HG03025 (cell line): Measurements from ENCODE around the gene FANCD2.
"Not testable (repeated sequence)": the region's sequence is repeated elsewhere in the genome, so short reads cannot be mapped to it uniquely, and the experiment has no call there.

Source experiments
- ATAC-seq: cut with Tn5 transposase; IDR thresholded peaks from one replicate; pipeline ENCODE4 v1.9.1; 2021; ENCODE audit warnings: mild to moderate bottlenecking, moderate library complexity; ENCODE audit not compliant: unreplicated experiment, low FRiP score

The FANCD2 gene

DNA sequence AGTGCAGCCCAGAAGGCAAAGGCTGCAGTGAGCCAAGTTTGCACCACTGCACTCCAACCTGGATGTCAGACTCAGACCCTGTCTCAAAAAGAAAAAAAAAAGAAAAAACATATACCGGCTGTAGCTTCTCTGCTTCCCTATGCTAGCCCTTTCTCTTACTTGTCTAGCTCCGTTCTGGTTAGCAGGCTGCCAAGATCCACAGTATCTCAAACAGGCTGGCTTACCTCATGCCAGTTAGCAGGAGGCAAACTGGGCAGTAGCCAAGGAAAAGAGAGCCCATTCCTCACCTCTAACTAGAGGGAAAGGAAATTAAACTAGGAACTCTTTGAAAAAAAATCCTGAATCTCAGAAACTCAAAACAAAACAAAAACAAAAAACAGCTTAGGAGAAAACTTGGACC, 65.2 kb downstream of the FANCD2 start:
- ATAC-seq = not testable (repeated sequence)

GRCh38 chr3:10093678-10094077, 67.4 kb downstream of the FANCD2 start:
- no peak for ATAC-seq

- no peak for ATAC-seq
These were observed 72.8 kb downstream of the FANCD2 start for GRCh38 chr3:10099041-10099440.

DNA sequence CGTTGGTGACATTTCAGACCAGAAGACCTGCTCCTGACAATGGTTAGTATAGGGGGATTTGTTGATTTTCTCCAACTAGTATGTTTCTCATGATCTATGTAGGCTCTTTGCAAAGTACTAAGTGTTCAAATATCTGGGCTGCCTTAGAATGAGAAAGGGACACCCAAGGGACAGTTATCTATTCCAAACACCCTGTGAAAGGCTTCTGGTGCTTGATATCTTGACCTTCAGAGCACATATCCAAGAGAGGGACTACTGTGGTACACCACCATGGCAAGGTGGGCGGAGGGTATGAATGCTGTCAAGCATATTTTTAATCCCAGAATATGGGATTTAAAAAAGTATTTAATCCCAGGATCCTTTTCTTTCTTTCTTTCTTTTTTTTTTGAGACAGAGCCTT, 80.7 kb downstream of the FANCD2 start:
- ATAC-seq = no peak

DNA sequence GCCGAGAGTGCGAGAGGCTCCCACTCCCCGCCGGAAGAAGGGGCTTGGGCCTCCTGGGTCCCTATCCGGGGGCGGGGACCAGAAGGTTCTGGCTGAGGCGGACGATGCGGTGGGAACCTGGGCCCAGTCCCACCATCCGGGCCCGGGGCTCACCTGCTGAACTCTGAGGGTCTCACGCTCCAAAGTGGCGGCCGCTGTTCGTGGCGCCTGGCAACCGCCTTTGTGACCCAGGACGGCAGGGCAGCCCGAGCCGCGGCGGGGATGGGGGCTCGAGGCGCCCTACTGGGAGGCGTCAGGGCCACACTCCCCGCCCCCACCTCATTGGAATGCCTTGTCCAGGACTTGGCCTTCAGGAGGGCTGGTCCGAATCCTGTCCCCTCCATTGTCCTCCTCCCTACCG, 81.9 kb downstream of the FANCD2 start, which contains the start of gene FANCD2OS:
Gene FANCD2OS (minus strand): TSS at position 165 of the 400 bp plus-strand sequence. CDS start 3,481 bp downstream, outside the sequence.
- ATAC-seq = no peak

DNA sequence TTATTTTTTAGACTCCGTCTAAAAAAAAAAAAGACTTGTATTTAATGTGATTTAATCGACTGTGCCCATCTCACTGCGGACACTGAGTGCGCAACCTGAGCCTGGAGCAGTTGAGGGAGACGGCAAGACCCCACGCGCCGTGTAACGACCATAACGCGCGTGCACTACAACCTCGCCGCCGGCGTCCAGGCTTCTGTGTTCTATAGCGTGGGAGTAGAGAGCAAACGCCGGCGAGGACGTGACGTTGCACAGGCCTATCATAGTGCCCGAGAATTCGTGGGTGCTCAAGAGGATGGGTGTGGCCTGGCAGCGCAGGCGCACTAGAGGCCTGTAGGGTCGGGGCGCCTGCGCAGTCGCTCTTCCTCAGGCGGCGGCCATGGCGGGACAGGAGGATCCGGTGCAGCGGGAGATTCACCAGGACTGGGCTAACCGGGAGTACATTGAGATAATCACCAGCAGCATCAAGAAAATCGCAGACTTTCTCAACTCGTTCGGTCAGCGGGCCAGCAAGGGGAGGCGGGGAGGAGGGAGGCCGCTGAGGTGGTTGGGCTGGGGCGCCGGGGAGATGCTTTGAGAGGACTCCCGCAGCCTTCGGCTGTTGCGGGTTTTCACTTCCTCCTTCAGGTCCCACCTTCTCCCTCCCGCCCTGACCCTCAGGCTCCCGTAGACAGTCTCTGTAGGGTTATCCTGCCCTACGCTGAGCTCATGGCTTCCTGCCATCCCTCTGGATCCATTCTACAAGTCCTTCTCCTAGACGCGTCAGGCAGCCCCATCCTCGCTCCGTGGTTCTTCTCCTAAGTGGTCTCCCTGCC, 89.3 kb downstream of the FANCD2 start, which contains the start of gene BRK1:
Gene BRK1 (plus strand): TSS at position 350 of the 812 bp plus-strand sequence. CDS start 27 bp downstream, at position 377.
- peak; percentile 94 for ATAC-seq

DNA sequence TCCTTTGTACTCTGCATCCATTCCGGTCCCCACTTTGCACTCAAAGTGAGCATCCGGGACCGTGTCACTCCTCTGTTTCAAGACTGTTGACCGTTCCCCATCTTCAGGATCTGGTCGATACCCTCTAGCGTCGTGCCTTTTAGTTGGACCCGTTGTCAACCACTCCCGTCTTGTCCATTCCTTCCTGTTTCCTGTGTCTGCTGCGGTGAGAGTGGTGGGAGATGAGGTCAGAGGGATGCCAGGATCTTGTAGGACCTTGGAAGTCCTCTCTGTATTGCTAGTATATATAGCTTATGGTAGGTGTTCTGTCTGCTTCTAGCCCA, 89.9 kb downstream of the FANCD2 start:
- ATAC-seq = no peak

DNA sequence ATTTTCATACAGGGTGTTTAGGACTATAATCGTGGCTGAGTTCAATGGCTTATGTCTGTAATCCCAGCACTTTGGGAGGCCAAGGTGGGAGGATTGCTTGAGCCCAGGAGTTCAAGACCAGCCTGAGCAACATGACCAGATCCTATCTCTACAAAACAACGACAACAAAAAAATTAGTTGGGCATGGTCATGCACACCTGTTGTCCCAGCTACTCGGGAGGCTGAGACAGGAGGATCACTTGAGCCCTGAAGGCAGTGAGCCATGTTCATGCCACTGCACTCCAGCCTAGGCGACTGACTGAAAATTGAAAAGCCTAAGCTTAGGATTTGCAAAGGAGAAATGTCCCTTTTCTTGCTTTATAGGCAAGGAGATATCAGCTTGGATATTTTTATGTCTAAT, 90.7 kb downstream of the FANCD2 start:
- ATAC-seq = no peak

- no peak for ATAC-seq
These were observed 93.1 kb downstream of the FANCD2 start for GRCh38 chr3:10119376-10119775.

GRCh38 chr3:10121064-10121463, 94.8 kb downstream of the FANCD2 start:
- ATAC-seq = no peak

- ATAC-seq = no peak
These were observed 96.5 kb downstream of the FANCD2 start for GRCh38 chr3:10122724-10123123.

DNA sequence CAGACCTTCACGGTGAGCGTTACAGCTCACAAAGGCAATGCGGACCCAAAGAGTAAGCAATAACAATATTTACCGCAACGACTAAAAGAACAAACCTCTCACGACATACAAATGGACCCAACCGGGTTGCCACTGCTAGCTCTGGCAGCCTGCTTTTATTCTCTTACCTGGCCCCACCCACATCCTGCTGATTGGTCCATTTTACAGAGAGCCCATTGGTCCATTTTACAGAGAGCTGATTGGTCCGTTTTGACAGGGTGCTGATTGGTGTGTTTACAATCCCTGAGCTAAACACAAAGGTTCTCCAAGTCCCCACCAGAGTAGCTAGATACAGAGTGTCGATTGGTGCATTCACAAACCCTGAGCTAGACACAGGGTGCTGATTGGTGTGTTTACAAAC, 109.6 kb downstream of the FANCD2 start:
- ATAC-seq = not testable (repeated sequence)

DNA sequence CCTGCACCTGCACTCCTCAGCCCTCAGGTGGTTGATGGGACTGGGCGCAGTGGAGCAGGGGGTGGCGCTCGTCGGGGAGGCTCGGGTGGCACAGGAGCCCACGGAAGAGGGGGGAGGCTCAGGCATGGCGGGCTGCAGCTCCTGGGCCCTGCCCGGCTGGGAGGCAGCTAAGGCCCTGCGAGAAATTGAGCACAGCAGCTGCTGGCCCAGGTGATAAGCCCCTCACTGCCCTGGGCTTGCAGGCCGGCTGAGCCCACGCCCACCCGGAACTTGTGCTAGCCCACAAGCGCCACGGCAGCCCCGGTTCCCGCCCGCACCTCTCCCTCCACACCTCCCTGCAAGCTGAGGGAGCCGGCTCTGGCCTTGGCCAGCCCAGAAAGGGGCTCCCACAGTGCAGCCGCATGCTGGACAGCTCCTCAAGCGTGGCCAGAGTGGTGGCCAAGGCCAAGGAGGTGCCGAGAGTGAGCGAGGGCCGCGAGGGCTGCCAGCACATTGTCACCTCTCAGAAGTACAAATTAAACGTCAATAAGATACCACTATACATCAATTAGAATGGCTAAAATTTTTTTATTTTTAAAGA, 110.3 kb downstream of the FANCD2 start:
- ATAC-seq = no peak

DNA sequence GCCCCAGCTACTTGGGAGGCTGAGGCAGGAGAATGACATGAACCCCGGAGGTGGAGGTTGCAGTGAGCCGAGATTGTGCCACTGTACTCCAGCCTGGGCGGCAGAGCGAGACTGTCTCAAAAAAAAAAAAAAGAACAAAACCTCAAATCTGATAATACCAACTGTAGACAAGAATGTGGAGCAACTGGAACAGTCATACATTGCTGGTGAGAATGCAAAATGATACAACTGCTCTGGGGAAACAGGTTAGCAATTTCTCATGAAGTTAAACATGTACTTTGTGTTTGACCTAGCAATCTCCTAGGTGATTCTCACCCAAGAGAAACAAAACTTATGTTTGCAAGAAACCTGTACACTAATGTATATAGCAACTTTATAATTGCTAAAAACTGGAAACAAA, 110.9 kb downstream of the FANCD2 start:
- no peak for ATAC-seq

- no peak for ATAC-seq
These were observed 114.8 kb downstream of the FANCD2 start for GRCh38 chr3:10140996-10141546.

- ATAC-seq = no peak
These were observed 116.7 kb downstream of the FANCD2 start for GRCh38 chr3:10142707-10143560.

GRCh38 chr3:10145685-10146084, 119.4 kb downstream of the FANCD2 start:
- ATAC-seq = no peak

- ATAC-seq = no peak
These were observed 123.0 kb downstream of the FANCD2 start for GRCh38 chr3:10149226-10149625.

DNA sequence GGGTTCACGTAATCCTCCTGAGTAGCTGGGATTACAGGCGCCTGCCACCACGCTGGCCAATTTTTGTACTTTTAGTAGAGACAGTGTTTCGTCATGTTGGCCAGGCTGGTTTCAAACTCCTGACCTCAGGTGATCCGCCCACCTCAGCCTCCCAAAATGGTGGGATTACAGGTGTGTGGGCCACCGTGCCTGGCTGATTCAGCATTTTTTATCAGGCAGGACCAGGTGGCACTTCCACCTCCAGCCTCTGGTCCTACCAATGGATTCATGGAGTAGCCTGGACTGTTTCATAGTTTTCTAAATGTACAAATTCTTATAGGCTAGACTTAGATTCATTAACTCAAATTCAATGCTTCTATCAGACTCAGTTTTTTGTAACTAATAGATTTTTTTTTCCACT, 124.8 kb downstream of the FANCD2 start:
- no peak for ATAC-seq
